SU-DHL-6 (cell line): ENCODE measurements around the gene TMEM223.
"Not testable (repeated sequence)": the region's sequence is repeated elsewhere in the genome, so short reads cannot be mapped to it uniquely, and the experiment has no call there.

ENCODE experiments used
- H2AFZ ChIP-seq: fragments of 200-600 bp; sonication (generic); 2 replicates; pipeline ENCODE4 v1.6.1; 2014; ENCODE audit warnings: low read depth, mild to moderate bottlenecking, moderate library complexity, mixed read lengths, antibody characterized with exemption, low read length; ENCODE audit not compliant: severe bottlenecking
- H3F3A ChIP-seq: fragments of 200-600 bp; shearing (Covaris generic); 2 replicates; pipeline ENCODE4 v1.6.0; 2016; ENCODE audit warnings: antibody characterized with exemption, mild to moderate bottlenecking; ENCODE audit not compliant: insufficient read depth
- H3K27ac ChIP-seq: fragments of 200-600 bp; sonication (generic); 2 replicates; pipeline ENCODE4 v1.5.1; 2016; ENCODE audit warnings: low read depth, mild to moderate bottlenecking, low read length, moderate library complexity, mixed read lengths
- H3K27me3 ChIP-seq: fragments of 200-600 bp; sonication (generic), shearing (Covaris generic); 2 replicates; pipeline ENCODE4 v1.6.0; 2014; ENCODE audit warnings: mild to moderate bottlenecking, low read length
- H3K36me3 ChIP-seq: fragments of 200-600 bp; sonication (generic); 2 replicates; pipeline ENCODE4 v1.6.1; 2014; ENCODE audit warnings: mild to moderate bottlenecking, low read length, mixed read lengths
- H3K4me2 ChIP-seq: fragments of 300-600, 200-600 bp; shearing (Covaris generic), sonication (generic); 2 replicates; pipeline ENCODE4 v1.6.0; 2014; ENCODE audit warnings: low read length, low read depth, mild to moderate bottlenecking; ENCODE audit not compliant: poor library complexity, severe bottlenecking
- H3K4me3 ChIP-seq: fragments of 200-600 bp; sonication (generic); 2 replicates; pipeline ENCODE4 v1.5.1; 2014; ENCODE audit warnings: antibody characterized with exemption, low read length, mild to moderate bottlenecking, mixed read lengths; ENCODE audit not compliant: insufficient read depth, poor library complexity, severe bottlenecking
- H3K79me2 ChIP-seq: fragments of 200-600 bp; sonication (generic); 2 replicates; pipeline ENCODE4 v1.6.1; 2014; ENCODE audit warnings: mild to moderate bottlenecking, low read length, moderate library complexity; ENCODE audit not compliant: insufficient read depth
- H3K9ac ChIP-seq: fragments of 200-600 bp; sonication (generic); 2 replicates; pipeline ENCODE4 v1.7.0; 2014; ENCODE audit warnings: mild to moderate bottlenecking, low read length
- H3K9me2 ChIP-seq: fragments of 200-600 bp; sonication (generic); replicated peaks from 2 replicates; pipeline ENCODE4 v1.6.1; 2014; ENCODE audit warnings: low read length; ENCODE audit not compliant: insufficient read depth
- H3K9me3 ChIP-seq: fragments of 200-600 bp; sonication (generic); 2 replicates; pipeline ENCODE4 v1.6.1; 2014; ENCODE audit warnings: low read length, mixed read lengths; ENCODE audit not compliant: insufficient read depth
- H4K20me1 ChIP-seq: fragments of 200-600 bp; sonication (generic); 2 replicates; pipeline ENCODE4 v1.6.1; 2014; ENCODE audit warnings: low read depth, mild to moderate bottlenecking, antibody characterized with exemption, low read length, moderate library complexity, mixed read lengths
- EZH2phosphoT487 ChIP-seq: fragments of 200-600 bp; sonication (generic), shearing (Covaris generic); conservative IDR thresholded peaks from 2 replicates; pipeline ENCODE4 v1.6.1; 2018; ENCODE audit warnings: mild to moderate bottlenecking, antibody characterized with exemption, low read length, moderate library complexity, mixed read lengths
- TF ChIP-seq, protein P1 (sequence below): fragments of 200-600 bp; sonication (generic); IDR thresholded peaks from one replicate; pipeline ENCODE4 v1.5.1; 2017; ENCODE audit warnings: antibody characterized with exemption, mild to moderate bottlenecking, low read length, moderate library complexity; ENCODE audit not compliant: insufficient read depth, poor library complexity, severe bottlenecking

The TMEM223 gene

GRCh38 chr11:62830904-62831519, 39.2 kb upstream of the TMEM223 start:
- Histone ChIP-seq H3K9me3 (no peaks in the 10 kb centered on the region), H3K9me2 (no peaks in the 10 kb centered on the region), H4K20me1 (no peaks in the 10 kb centered on the region), H3K79me2 (peaks cover 28% of the 10 kb centered on the region), H2AFZ (no peak overlapping the region), H3K27me3 (no peaks in the 10 kb centered on the region), H3K4me3 (peak overlapping the region; percentile 87), H3K4me2 (peak overlapping the region; percentile 87), H3F3A (peaks cover 7% of the 10 kb centered on the region; the same call in 1 of the 2 replicates), H3K9ac (peak overlapping the region; percentile 81), H3K27ac (peak overlapping the region; percentile 51), H3K36me3 (0 out of 2 replicates have a peak, but pooled peaks cover 3% of the 10 kb centered on the region)
- TF ChIP-seq EZH2phosphoT487: no peak
- TF ChIP-seq, protein P1, sequence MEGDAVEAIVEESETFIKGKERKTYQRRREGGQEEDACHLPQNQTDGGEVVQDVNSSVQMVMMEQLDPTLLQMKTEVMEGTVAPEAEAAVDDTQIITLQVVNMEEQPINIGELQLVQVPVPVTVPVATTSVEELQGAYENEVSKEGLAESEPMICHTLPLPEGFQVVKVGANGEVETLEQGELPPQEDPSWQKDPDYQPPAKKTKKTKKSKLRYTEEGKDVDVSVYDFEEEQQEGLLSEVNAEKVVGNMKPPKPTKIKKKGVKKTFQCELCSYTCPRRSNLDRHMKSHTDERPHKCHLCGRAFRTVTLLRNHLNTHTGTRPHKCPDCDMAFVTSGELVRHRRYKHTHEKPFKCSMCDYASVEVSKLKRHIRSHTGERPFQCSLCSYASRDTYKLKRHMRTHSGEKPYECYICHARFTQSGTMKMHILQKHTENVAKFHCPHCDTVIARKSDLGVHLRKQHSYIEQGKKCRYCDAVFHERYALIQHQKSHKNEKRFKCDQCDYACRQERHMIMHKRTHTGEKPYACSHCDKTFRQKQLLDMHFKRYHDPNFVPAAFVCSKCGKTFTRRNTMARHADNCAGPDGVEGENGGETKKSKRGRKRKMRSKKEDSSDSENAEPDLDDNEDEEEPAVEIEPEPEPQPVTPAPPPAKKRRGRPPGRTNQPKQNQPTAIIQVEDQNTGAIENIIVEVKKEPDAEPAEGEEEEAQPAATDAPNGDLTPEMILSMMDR: no peak

- H3K27me3 ChIP-seq, H3K4me3 ChIP-seq, H3K27ac ChIP-seq, H4K20me1 ChIP-seq, H3K9ac ChIP-seq, H3K9me3 ChIP-seq, H3K4me2 ChIP-seq, H3F3A ChIP-seq, H2AFZ ChIP-seq, H3K36me3 ChIP-seq, H3K9me2 ChIP-seq: not testable (repeated sequence)
- H3K79me2 ChIP-seq: peaks cover 28% of the 10 kb centered on the region
These were observed 36.3 kb upstream of the TMEM223 start for GRCh38 chr11:62828130-62828529.

GRCh38 chr11:62823677-62824076, 31.9 kb upstream of the TMEM223 start:
- Histone ChIP-seq H3K9me2 (no peaks in the 10 kb centered on the region), H3K4me2 (no peak overlapping the region), H3K9me3 (no peaks in the 10 kb centered on the region), H3K4me3 (no peak overlapping the region), H3K27me3 (no peaks in the 10 kb centered on the region), H2AFZ (no peak overlapping the region), H3K9ac (no peak overlapping the region), H4K20me1 (no peaks in the 10 kb centered on the region), H3K79me2 (peaks cover 5% of the 10 kb centered on the region; the same call in 1 of the 2 replicates), H3K27ac (no peak overlapping the region), H3K36me3 (peaks cover 8% of the 10 kb centered on the region; the same call in 1 of the 2 replicates), H3F3A (no peaks in the 10 kb centered on the region)
- TF ChIP-seq, protein P1: no peak
- TF ChIP-seq EZH2phosphoT487: no peak

DNA sequence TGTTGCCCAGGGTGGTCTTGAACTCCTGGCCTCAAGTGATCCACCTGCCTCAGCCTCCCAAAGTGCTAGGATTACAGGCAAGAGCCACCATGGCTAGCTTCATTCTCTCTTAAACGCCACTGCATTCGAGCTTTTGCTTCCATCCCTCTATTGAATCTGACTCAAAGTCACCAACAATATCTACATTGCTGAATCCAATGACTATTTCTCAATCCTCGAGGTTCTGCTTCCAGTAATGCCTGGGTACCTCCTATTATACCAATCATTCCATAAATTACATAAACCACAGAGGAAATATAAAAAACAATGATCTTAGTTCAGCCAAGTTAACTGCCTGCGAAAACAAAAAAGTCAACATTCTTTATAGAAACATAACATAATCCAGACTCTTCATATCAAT, 25.3 kb upstream of the TMEM223 start:
- TF ChIP-seq, protein P1: no peak
- no peak for TF ChIP-seq EZH2phosphoT487
- Histone ChIP-seq H3K4me2 (no peak overlapping the region), H3K9ac (no peak overlapping the region), H3K27me3 (no peaks in the 10 kb centered on the region), H3K79me2 (no peaks in the 10 kb centered on the region), H3K9me2 (no peaks in the 10 kb centered on the region), H3K4me3 (no peak overlapping the region), H4K20me1 (no peaks in the 10 kb centered on the region), H2AFZ (no peak overlapping the region), H3K27ac (no peak overlapping the region), H3F3A (no peaks in the 10 kb centered on the region), H3K9me3 (no peaks in the 10 kb centered on the region), H3K36me3 (0 out of 2 replicates have a peak, but pooled peaks cover 5% of the 10 kb centered on the region)
